ENCODE results near the gene PLXNB2.

The PLXNB2 gene

GRCh38 chr22:50306753-50307749 is at the start of gene PLXNB2:
Gene PLXNB2 (minus strand): TSS chr22:50307646. CDS start chr22:50290584, 17,062 bp downstream.
- no peaks in the 10 kb centered on the region for H3K27me3 ChIP-seq (ENCODE audit: insufficient read depth, low read length)
- no peak within 1 kb of the TSS for H2AFZ ChIP-seq (ENCODE audit: low read length, unreplicated experiment)
- H3K4me1 ChIP-seq (ENCODE audit: control insufficient read depth, insufficient read depth, low read length, unreplicated experiment): peaks cover 45% of the 10 kb centered on the region
- peaks cover 33% of the 10 kb centered on the region for H3K79me2 ChIP-seq (ENCODE audit: control insufficient read depth, insufficient read depth, low read length, unreplicated experiment)
- H3K27ac ChIP-seq (ENCODE audit: low read depth, low read length): peak within 1 kb of the TSS; percentile 81
- H3K36me3 ChIP-seq (ENCODE audit: insufficient read depth, low read length): no peaks in the 10 kb centered on the region
- H3K4me3 ChIP-seq (ENCODE audit: low read depth, low read length): peak within 1 kb of the TSS; percentile 84

GRCh38 chr22:50357222-50357621 is 49.8 kb upstream of the PLXNB2 start:
- Histone ChIP-seq H3K27me3 (ENCODE audit: insufficient read depth, low read length) (no peaks in the 10 kb centered on the region), H3K4me1 (ENCODE audit: control insufficient read depth, insufficient read depth, low read length, unreplicated experiment) (no peaks in the 10 kb centered on the region), H3K27ac (ENCODE audit: low read depth, low read length) (no peak overlapping the region), H2AFZ (ENCODE audit: low read length, unreplicated experiment) (no peak overlapping the region), H3K79me2 (ENCODE audit: control insufficient read depth, insufficient read depth, low read length, unreplicated experiment) (peaks cover 32% of the 10 kb centered on the region), H3K36me3 (ENCODE audit: insufficient read depth, low read length) (no peaks in the 10 kb centered on the region), H3K4me3 (ENCODE audit: low read depth, low read length) (no peak overlapping the region)

GRCh38 chr22:50356186-50356585 is 48.7 kb upstream of the PLXNB2 start:
- Histone ChIP-seq H3K27ac (ENCODE audit: low read depth, low read length) (no peak overlapping the region), H3K36me3 (ENCODE audit: insufficient read depth, low read length) (no peaks in the 10 kb centered on the region), H3K27me3 (ENCODE audit: insufficient read depth, low read length) (no peaks in the 10 kb centered on the region), H3K79me2 (ENCODE audit: control insufficient read depth, insufficient read depth, low read length, unreplicated experiment) (peaks cover 21% of the 10 kb centered on the region), H2AFZ (ENCODE audit: low read length, unreplicated experiment) (no peak overlapping the region), H3K4me3 (ENCODE audit: low read depth, low read length) (no peak overlapping the region), H3K4me1 (ENCODE audit: control insufficient read depth, insufficient read depth, low read length, unreplicated experiment) (no peaks in the 10 kb centered on the region)

GRCh38 chr22:50348058-50348457 is 40.6 kb upstream of the PLXNB2 start:
- no peak overlapping the region for H3K4me3 ChIP-seq (ENCODE audit: low read depth, low read length)
- no peak overlapping the region for H3K27ac ChIP-seq (ENCODE audit: low read depth, low read length)
- no peaks in the 10 kb centered on the region for H3K36me3 ChIP-seq (ENCODE audit: insufficient read depth, low read length)
- H3K79me2 ChIP-seq (ENCODE audit: control insufficient read depth, insufficient read depth, low read length, unreplicated experiment): peaks cover 20% of the 10 kb centered on the region
- H3K4me1 ChIP-seq (ENCODE audit: control insufficient read depth, insufficient read depth, low read length, unreplicated experiment): no peaks in the 10 kb centered on the region
- no peak overlapping the region for H2AFZ ChIP-seq (ENCODE audit: low read length, unreplicated experiment)
- no peaks in the 10 kb centered on the region for H3K27me3 ChIP-seq (ENCODE audit: insufficient read depth, low read length)

- Histone ChIP-seq H3K27ac (ENCODE audit: low read depth, low read length) (no peak overlapping the region), H2AFZ (ENCODE audit: low read length, unreplicated experiment) (no peak overlapping the region), H3K79me2 (ENCODE audit: control insufficient read depth, insufficient read depth, low read length, unreplicated experiment) (peaks cover 20% of the 10 kb centered on the region), H3K27me3 (ENCODE audit: insufficient read depth, low read length) (no peaks in the 10 kb centered on the region), H3K36me3 (ENCODE audit: insufficient read depth, low read length) (no peaks in the 10 kb centered on the region), H3K4me1 (ENCODE audit: control insufficient read depth, insufficient read depth, low read length, unreplicated experiment) (no peaks in the 10 kb centered on the region), H3K4me3 (ENCODE audit: low read depth, low read length) (no peak overlapping the region)
Measured at GRCh38 chr22:50347157-50347556, 39.7 kb upstream of the PLXNB2 start.

GRCh38 chr22:50346470-50346869 is 39.0 kb upstream of the PLXNB2 start:
- Histone ChIP-seq H3K79me2 (ENCODE audit: control insufficient read depth, insufficient read depth, low read length, unreplicated experiment) (peaks cover 20% of the 10 kb centered on the region), H3K4me3 (ENCODE audit: low read depth, low read length) (no peak overlapping the region)

GRCh38 chr22:50343541-50343935 is 36.1 kb upstream of the PLXNB2 start:
- no peak overlapping the region for H3K27ac ChIP-seq (ENCODE audit: low read depth, low read length)
- peak overlapping the region; percentile 86 for H3K4me3 ChIP-seq (ENCODE audit: low read depth, low read length)
- H3K4me1 ChIP-seq (ENCODE audit: control insufficient read depth, insufficient read depth, low read length, unreplicated experiment): no peaks in the 10 kb centered on the region
- peak overlapping the region; percentile 25 for H2AFZ ChIP-seq (ENCODE audit: low read length, unreplicated experiment)
- H3K36me3 ChIP-seq (ENCODE audit: insufficient read depth, low read length): no peaks in the 10 kb centered on the region
- no peaks in the 10 kb centered on the region for H3K27me3 ChIP-seq (ENCODE audit: insufficient read depth, low read length)
- peaks cover 20% of the 10 kb centered on the region for H3K79me2 ChIP-seq (ENCODE audit: control insufficient read depth, insufficient read depth, low read length, unreplicated experiment)

More at GRCh38 chr22:50346470-50346869, 39.0 kb upstream of the PLXNB2 start:
- Histone ChIP-seq H2AFZ (ENCODE audit: low read length, unreplicated experiment) (no peak overlapping the region), H3K27me3 (ENCODE audit: insufficient read depth, low read length) (no peaks in the 10 kb centered on the region), H3K4me1 (ENCODE audit: control insufficient read depth, insufficient read depth, low read length, unreplicated experiment) (no peaks in the 10 kb centered on the region), H3K27ac (ENCODE audit: low read depth, low read length) (no peak overlapping the region), H3K36me3 (ENCODE audit: insufficient read depth, low read length) (no peaks in the 10 kb centered on the region)

GRCh38 chr22:50342651-50343540 is 35.5 kb upstream of the PLXNB2 start, which contains the start of gene PPP6R2:
Gene PPP6R2 (plus strand): TSS chr22:50343327. CDS start chr22:50393909, 50,582 bp downstream.
- H2AFZ ChIP-seq (ENCODE audit: low read length, unreplicated experiment): peak within 1 kb of the TSS; percentile 25
- peak within 1 kb of the TSS; percentile 86 for H3K4me3 ChIP-seq (ENCODE audit: low read depth, low read length)
- H3K27ac ChIP-seq (ENCODE audit: low read depth, low read length): peak within 1 kb of the TSS; percentile 68
- no peaks in the 10 kb centered on the region for H3K27me3 ChIP-seq (ENCODE audit: insufficient read depth, low read length)
- H3K36me3 ChIP-seq (ENCODE audit: insufficient read depth, low read length): no peaks in the 10 kb centered on the region
- H3K4me1 ChIP-seq (ENCODE audit: control insufficient read depth, insufficient read depth, low read length, unreplicated experiment): no peaks in the 10 kb centered on the region
- H3K79me2 ChIP-seq (ENCODE audit: control insufficient read depth, insufficient read depth, low read length, unreplicated experiment): peaks cover 14% of the 10 kb centered on the region

GRCh38 chr22:50341977-50342650 is 34.7 kb upstream of the PLXNB2 start:
- peak overlapping the region; percentile 68 for H3K27ac ChIP-seq (ENCODE audit: low read depth, low read length)
- H3K4me1 ChIP-seq (ENCODE audit: control insufficient read depth, insufficient read depth, low read length, unreplicated experiment): no peaks in the 10 kb centered on the region

More at GRCh38 chr22:50341977-50342650, 34.7 kb upstream of the PLXNB2 start:
- H3K4me3 ChIP-seq (ENCODE audit: low read depth, low read length): peak overlapping the region; percentile 86
- H2AFZ ChIP-seq (ENCODE audit: low read length, unreplicated experiment): no peak overlapping the region
- no peaks in the 10 kb centered on the region for H3K27me3 ChIP-seq (ENCODE audit: insufficient read depth, low read length)
- no peaks in the 10 kb centered on the region for H3K36me3 ChIP-seq (ENCODE audit: insufficient read depth, low read length)
- peaks cover 7% of the 10 kb centered on the region for H3K79me2 ChIP-seq (ENCODE audit: control insufficient read depth, insufficient read depth, low read length, unreplicated experiment)

Data from ACC112 (cell line).